ENCODE measurements around the gene ALX4. TPM values are rescaled to one million over a fixed set of nuclear protein-coding genes. Genes with fewer than 3 reads are reported as not detected.

Gene ALX4
- total and polyA plus RNA-seq, 2 donors (not counting 3 experiments of a cell fraction or from before 2014, with no cell fraction given), result not detected

GRCh38 chr11:44328138-44328660 is 18.3 kb upstream of the ALX4 start:
- H3K9ac ChIP-seq (replicated peaks; ENCODE audit: extremely low read depth, insufficient read depth, low read length), result no peak overlapping the region
- no peaks in the 10 kb centered on the region for H3K79me2 ChIP-seq (ENCODE audit: control insufficient read depth, insufficient read depth, low read length)
- dilution Hi-C loops (cut with MboI; ENCODE audit: extremely low pct_ligation_motif_present, low sequenced_read_pairs) (no loop called here), intact Hi-C loops (cut with micrococcal nuclease) (no loop called here)
- no peak for TF ChIP-seq EZH2 (IDR thresholded peaks at IDR 0.05; ENCODE audit: borderline replicate concordance, low read depth, low read length, severe bottlenecking)
- TF ChIP-seq FOS (IDR thresholded peaks at IDR 0.05; ENCODE audit: borderline replicate concordance, insufficient read depth, low read length), result no peak
- no peak for TF ChIP-seq POLR2AphosphoS5 (IDR thresholded peaks at IDR 0.05; ENCODE audit: insufficient read depth, low read depth, low read length)
- TF ChIP-seq POLR2A (IDR thresholded peaks at IDR 0.05; ENCODE audit: low read depth, low read length), result no peak
- TF ChIP-seq CTCF (IDR thresholded peaks at IDR 0.05; ENCODE audit: extremely low read depth in 1 of 2, insufficient read depth in 1 of 2, low read depth in 1 of 2, low read length in 2 of 2), result no peak
- TF ChIP-seq MAX (IDR thresholded peaks at IDR 0.05; ENCODE audit: insufficient read depth, insufficient read length), result no peak
- TF ChIP-seq GATA2 (IDR thresholded peaks at IDR 0.05; ENCODE audit: insufficient read depth, insufficient read length, low read depth, low read length), result no peak
- no peak for TF ChIP-seq JUN (IDR thresholded peaks at IDR 0.05; ENCODE audit: borderline replicate concordance, insufficient read depth, insufficient read length, low read depth)
- TF ChIP-seq MYC (IDR thresholded peaks at IDR 0.05; ENCODE audit: low read depth, low read length), result no peak
- no peak overlapping the region for H3K27ac ChIP-seq (ENCODE audit: insufficient read depth, low read depth, low read length)
- H3K4me3 ChIP-seq (replicated peaks in 1 of 3; ENCODE audit: insufficient read depth in 1 of 3, low read depth in 1 of 3, low read length in 3 of 3), result no peak overlapping the region
- H3K9me1 ChIP-seq (replicated peaks; ENCODE audit: control insufficient read depth, extremely low read depth, insufficient read depth, low read length), result no peaks in the 10 kb centered on the region
- H3K9me3 ChIP-seq (replicated peaks; ENCODE audit: control insufficient read depth, insufficient read depth, low read length), result no peaks in the 10 kb centered on the region
- H3K27me3 ChIP-seq (ENCODE audit: control insufficient read depth in 2 of 2, insufficient read depth in 2 of 2, low read length in 2 of 2), result peaks cover 42 to 64% of the 10 kb centered on the region in 2 experiments
- H2AFZ ChIP-seq (ENCODE audit: low read depth, low read length), result no peak overlapping the region
- no peaks in the 10 kb centered on the region for H4K20me1 ChIP-seq (replicated peaks; ENCODE audit: control insufficient read depth, extremely low read depth, insufficient read depth, low read length)
- ChIA-PET POLR2A (no interaction called here), CTCF (interaction anchor here (1.0 to 2.8 kb wide), 2 partner anchors 42 to 218 kb away, joined by 3 to 10 read pairs; no protein-coding TSS in a partner anchor)
- no peak overlapping the region for H3K4me2 ChIP-seq (ENCODE audit: insufficient read depth, low read length)
- DNase-seq (ENCODE audit: low read depth, low spot score) (no peak), FAIRE-seq (no peak)
- no peaks in the 10 kb centered on the region for H3K36me3 ChIP-seq (ENCODE audit: control insufficient read depth in 2 of 2, extremely low read depth in 1 of 2, insufficient read depth in 2 of 2, low read length in 2 of 2)
- no peaks in the 10 kb centered on the region for H3K4me1 ChIP-seq (ENCODE audit: control insufficient read depth, extremely low read depth, insufficient read depth, low read length)
- no TSS peak for BruUV-seq (replicated peaks)

Measured in endothelial cell of umbilical vein (primary cell).